ENCODE measurements around the gene NECAP2. TPM values are rescaled to one million over a fixed set of nuclear protein-coding genes. Genes with fewer than 3 reads are reported as not detected.

Gene NECAP2
- total RNA-seq, 1 experiment from 2014 or later: 29.8 TPM

- Mint-ChIP-seq H3K36me3 (no peaks in the 10 kb centered on the region), H3K27ac (no peak overlapping the region), H3K4me1 (peaks cover 8% of the 10 kb centered on the region), H3K4me3 (no peak overlapping the region), H3K9me3 (no peaks in the 10 kb centered on the region), H3K27me3 (ENCODE audit: low read depth) (no peaks in the 10 kb centered on the region)
- TF ChIP-seq ZBTB43 (CRISPR knock-in tag; IDR thresholded peaks at IDR 0.05): no peak
- no peak for TF ChIP-seq EMX1 (CRISPR knock-in tag; IDR thresholded peaks at IDR 0.05)
- no peak for TF ChIP-seq JUN (CRISPR knock-in tag; IDR thresholded peaks at IDR 0.05)
- CTCF ChIA-PET: no interaction called here
- POLR2A ChIA-PET: no interaction called here
- ATAC-seq (no peak), DNase-seq (ENCODE audit: low spot score) (no peak)
Measured at GRCh38 chr1:16406868-16407267, 33.7 kb upstream of the NECAP2 start.

- DNase-seq (ENCODE audit: low spot score) (no peak), ATAC-seq (peak; percentile 36; the same call in 1 of the 2 replicates)
- peaks cover 8% of the 10 kb centered on the region for H3K4me1 Mint-ChIP-seq
- no peaks in the 10 kb centered on the region for H3K27me3 Mint-ChIP-seq (ENCODE audit: low read depth)
- no peaks in the 10 kb centered on the region for H3K36me3 Mint-ChIP-seq
- no peak overlapping the region for H3K27ac Mint-ChIP-seq
- CTCF ChIA-PET: interaction anchor here (0.6 to 1.8 kb wide), 6 partner anchors 8 to 255 kb away, joined by 3 to 10 read pairs (median 4); partner anchors contain the start of gene NECAP2
- POLR2A ChIA-PET: no interaction called here
- TF ChIP-seq TEAD4 (CRISPR knock-in tag; IDR thresholded peaks at IDR 0.05): no peak
- TF ChIP-seq TP53 (CRISPR knock-in tag; IDR thresholded peaks at IDR 0.05): no peak
- TF ChIP-seq KAT7 (CRISPR knock-in tag; IDR thresholded peaks at IDR 0.05; ENCODE audit: borderline replicate concordance): no peak
- TF ChIP-seq ZSCAN18 (CRISPR knock-in tag; IDR thresholded peaks at IDR 0.05): no peak
- H3K4me3 Mint-ChIP-seq: no peak overlapping the region
- no peaks in the 10 kb centered on the region for H3K9me3 Mint-ChIP-seq
Measured at GRCh38 chr1:16409536-16410152, 30.9 kb upstream of the NECAP2 start.

- no peaks in the 10 kb centered on the region; the same call in 1 of the 2 replicates for H3K27me3 Mint-ChIP-seq (ENCODE audit: low read depth)
- no peak overlapping the region for H3K27ac Mint-ChIP-seq
- no peak overlapping the region for H3K4me3 Mint-ChIP-seq
- ChIA-PET CTCF (interaction anchor here (0.6 kb wide), 1 partner anchor 29 kb away, joined by 3 read pairs; no protein-coding TSS in a partner anchor), POLR2A (no interaction called here)
- H3K36me3 Mint-ChIP-seq: no peaks in the 10 kb centered on the region
- DNase-seq (ENCODE audit: low spot score): no peak
- peaks cover 5% of the 10 kb centered on the region for H3K4me1 Mint-ChIP-seq
- no peaks in the 10 kb centered on the region for H3K9me3 Mint-ChIP-seq
- no peak for ATAC-seq
- no peak for TF ChIP-seq HMGA2 (CRISPR knock-in tag; IDR thresholded peaks at IDR 0.05)
- no peak for TF ChIP-seq TP53 (CRISPR knock-in tag; IDR thresholded peaks at IDR 0.05)
- no peak for TF ChIP-seq PRDM15 (CRISPR knock-in tag; IDR thresholded peaks at IDR 0.05)
- TF ChIP-seq ZNF396 (CRISPR knock-in tag; IDR thresholded peaks at IDR 0.05; ENCODE audit: borderline replicate concordance): no peak
Measured at GRCh38 chr1:16410803-16411202, 29.7 kb upstream of the NECAP2 start.

GRCh38 chr1:16413191-16413590, 27.3 kb upstream of the NECAP2 start:
- no peak overlapping the region for H3K27ac Mint-ChIP-seq
- H3K9me3 Mint-ChIP-seq: no peaks in the 10 kb centered on the region
- CTCF ChIA-PET: no interaction called here
- ATAC-seq: no peak
- DNase-seq (ENCODE audit: low spot score): no peak
- no peaks in the 10 kb centered on the region; the same call in 1 of the 2 replicates for H3K27me3 Mint-ChIP-seq (ENCODE audit: low read depth)
- POLR2A ChIA-PET: no interaction called here
- no peaks in the 10 kb centered on the region for H3K36me3 Mint-ChIP-seq
- peaks cover 5% of the 10 kb centered on the region for H3K4me1 Mint-ChIP-seq
- no peak overlapping the region for H3K4me3 Mint-ChIP-seq
- TF ChIP-seq MLX (CRISPR knock-in tag; IDR thresholded peaks at IDR 0.05) (no peak), TCF7 (CRISPR knock-in tag; IDR thresholded peaks at IDR 0.05; ENCODE audit: low read depth) (no peak), KAT7 (CRISPR knock-in tag; IDR thresholded peaks at IDR 0.05; ENCODE audit: borderline replicate concordance) (no peak), ZNF138 (CRISPR knock-in tag; conservative IDR thresholded peaks at IDR 0.05) (no peak), ZMAT4 (CRISPR knock-in tag; IDR thresholded peaks at IDR 0.05) (no peak), ZNF423 (CRISPR knock-in tag; IDR thresholded peaks at IDR 0.05) (no peak), NFE2L1 (CRISPR knock-in tag; IDR thresholded peaks at IDR 0.05) (no peak), ZNF281 (CRISPR knock-in tag; IDR thresholded peaks at IDR 0.05) (no peak)

All from WTC11 (cell line).